Transverse colon (tissue), 4 donors: ENCODE data around the gene PGD.

Experiments
- CTCF ChIP-seq, 5 experiments: fragments of 200-600 bp in 3 of 5; fragments of 450-650 bp in 2 of 5; sonication (generic) in 3 of 5; IDR thresholded peaks; 1 replicate in 2 of 5; 2 replicates in 3 of 5; pipeline ENCODE4 v1.5.1; 2016 to 2017; ENCODE audit warnings: antibody characterized with exemption in 5 of 5, inconsistent platforms in 3 of 5, mild to moderate bottlenecking in 2 of 5, moderate library complexity in 1 of 5
- EP300 ChIP-seq: sonication (generic); formaldehyde crosslinking; IDR thresholded peaks from one replicate; pipeline ENCODE4 v1.6.1; 2017; ENCODE audit warnings: antibody characterized with exemption, low read depth
- POLR2A ChIP-seq: fragments of 450-650 bp; IDR thresholded peaks from one replicate; pipeline ENCODE4 v1.6.1; 2016; ENCODE audit warnings: antibody characterized with exemption, mild to moderate bottlenecking, moderate library complexity
- POLR2AphosphoS5 ChIP-seq, 3 donors: sonication (generic); formaldehyde crosslinking; IDR thresholded peaks; one replicate each; pipeline ENCODE4 v1.6.1; 2016; ENCODE audit warnings: antibody characterized with exemption in 3 of 3

DNA sequence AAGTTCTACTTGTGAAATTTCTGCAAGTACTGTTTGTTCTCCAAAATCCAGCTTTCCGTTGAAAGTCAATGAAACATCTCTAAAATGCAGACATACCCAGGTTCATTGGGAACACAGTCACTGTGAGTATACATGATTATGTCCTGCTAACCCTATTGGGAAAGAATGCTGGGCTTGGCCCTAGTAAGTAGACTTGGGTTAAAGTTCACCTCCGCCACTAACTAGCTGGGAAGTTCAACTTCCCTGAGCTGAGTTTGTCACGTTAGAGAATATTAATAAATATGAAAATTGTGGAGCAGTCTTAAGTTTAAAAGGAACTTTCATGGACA lies 10.5 kb upstream of the PGD start:
- TF ChIP-seq POLR2AphosphoS5 (IDR thresholded peaks at IDR 0.05) (no peak), CTCF (IDR thresholded peaks at IDR 0.05) (no peak), POLR2A (no peak), EP300 (no peak)
